GM21526 (cell line): ENCODE measurements around the gene PCGF3.
"Not testable (repeated sequence)": the region's sequence is repeated elsewhere in the genome, so short reads cannot be mapped to it uniquely, and the experiment has no call there.

Experiments
- ATAC-seq: cut with Tn5 transposase; IDR thresholded peaks from one replicate; pipeline ENCODE4 v1.9.1; 2021; ENCODE audit warnings: moderate library complexity; ENCODE audit not compliant: unreplicated experiment, low FRiP score

PCGF3 gene

GRCh38 chr4:757111-757510 is 51.5 kb downstream of the PCGF3 start:
- no peak for ATAC-seq

GRCh38 chr4:759810-760209 is 54.2 kb downstream of the PCGF3 start:
- ATAC-seq = not testable (repeated sequence)

GRCh38 chr4:760616-761015 is 55.0 kb downstream of the PCGF3 start:
- ATAC-seq = no peak

- ATAC-seq = no peak
These were observed 55.5 kb downstream of the PCGF3 start for GRCh38 chr4:761086-761485.

GRCh38 chr4:761739-762138 is 56.1 kb downstream of the PCGF3 start:
- ATAC-seq = no peak

- ATAC-seq = no peak
These were observed 56.9 kb downstream of the PCGF3 start for GRCh38 chr4:762211-763190.

- no peak for ATAC-seq
These were observed 57.7 kb downstream of the PCGF3 start for GRCh38 chr4:763191-763810.

- ATAC-seq = no peak
These were observed 58.3 kb downstream of the PCGF3 start for GRCh38 chr4:763922-764321.

GRCh38 chr4:764405-765169 is 59.0 kb downstream of the PCGF3 start:
- ATAC-seq = no peak

- ATAC-seq = no peak
These were observed 60.5 kb downstream of the PCGF3 start for GRCh38 chr4:766152-766515.

GRCh38 chr4:766559-767283 is 61.1 kb downstream of the PCGF3 start:
- ATAC-seq = no peak

GRCh38 chr4:768076-768475 is 62.4 kb downstream of the PCGF3 start:
- ATAC-seq = no peak

GRCh38 chr4:768995-769394 is 63.4 kb downstream of the PCGF3 start:
- ATAC-seq = no peak

GRCh38 chr4:769511-769910 is 63.9 kb downstream of the PCGF3 start:
- no peak for ATAC-seq

- ATAC-seq = no peak
These were observed 64.4 kb downstream of the PCGF3 start for GRCh38 chr4:770022-770421.

- no peak for ATAC-seq
These were observed 65.8 kb downstream of the PCGF3 start for GRCh38 chr4:771464-771863.

- ATAC-seq = no peak
These were observed 66.5 kb downstream of the PCGF3 start for GRCh38 chr4:772118-772517.

GRCh38 chr4:772776-773175 is 67.1 kb downstream of the PCGF3 start:
- no peak for ATAC-seq

- no peak for ATAC-seq
These were observed 67.6 kb downstream of the PCGF3 start for GRCh38 chr4:773214-773613.

GRCh38 chr4:774419-775092 is 68.9 kb downstream of the PCGF3 start:
- not testable (repeated sequence) for ATAC-seq
